ENCODE data around the gene LOXHD1. TPM values are rescaled to one million over a fixed set of nuclear protein-coding genes. Genes with fewer than 3 reads are reported as not detected.

LOXHD1 gene
- total RNA-seq, 2 experiments from 2014 or later: not detected

GRCh38 chr18:46571756-46572155 lies 85.3 kb downstream of the LOXHD1 start:
- Mint-ChIP-seq H3K9me3 (no peaks in the 10 kb centered on the region), H3K27ac (no peak overlapping the region), H3K4me1 (ENCODE audit: low read depth) (no peaks in the 10 kb centered on the region), H3K27me3 (peaks cover 6% of the 10 kb centered on the region), H3K4me3 (no peak overlapping the region), H3K36me3 (ENCODE audit: low read depth) (no peaks in the 10 kb centered on the region)
- H3K27me3 ChIP-seq (ENCODE audit: control insufficient read depth in 1 of 2, insufficient read depth in 2 of 2, low read length in 2 of 2): no peaks in the 10 kb centered on the region
- intact Hi-C loops (cut with DNase I, micrococcal nuclease): loop anchor here in 1 of 2 experiments (2.0 kb wide), 1 partner anchor 31 kb away; no protein-coding TSS in a partner anchor
- DNase-seq: no peak
- H3K9me3 ChIP-seq (ENCODE audit: control insufficient read depth in 1 of 2, insufficient read depth in 1 of 2, low read length in 2 of 2): no peaks in the 10 kb centered on the region
- POLR2A ChIA-PET: no interaction called here
- CTCF ChIA-PET: no interaction called here
- ATAC-seq (ENCODE audit: poor library complexity): no peak
- H3K4me3 ChIP-seq (ENCODE audit: low read length): no peak overlapping the region
- TF ChIP-seq CTCF (IDR thresholded peaks at IDR 0.05): no peak
- no peaks in the 10 kb centered on the region for H3K4me1 ChIP-seq (ENCODE audit: insufficient read depth, low read length)
- no peaks in the 10 kb centered on the region for H3K36me3 ChIP-seq (ENCODE audit: insufficient read depth, low read length)
- no peak overlapping the region for H3K27ac ChIP-seq (ENCODE audit: low read depth in 1 of 2, low read length in 2 of 2)

DNA sequence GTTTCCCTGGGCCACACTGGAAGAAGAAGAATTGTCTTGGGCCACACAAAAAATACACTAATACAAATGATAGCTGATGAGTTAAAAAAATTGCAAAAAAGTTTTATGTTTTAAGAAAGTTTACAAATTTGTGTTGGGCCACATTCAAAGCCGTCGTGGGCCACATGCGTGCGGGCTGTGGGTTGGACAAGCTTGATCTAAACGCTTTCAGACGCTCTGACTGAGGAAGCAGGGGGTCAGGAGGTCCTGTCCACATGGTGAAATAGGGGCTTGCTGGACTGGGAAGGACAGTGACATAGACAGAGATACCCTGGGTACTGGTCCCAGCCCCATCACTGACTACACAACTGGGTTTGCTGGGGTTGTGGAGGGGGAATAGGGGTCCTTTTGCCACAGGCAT lies 86.4 kb downstream of the LOXHD1 start:
- H3K27ac ChIP-seq (ENCODE audit: low read depth in 1 of 2, low read length in 2 of 2): no peak overlapping the region
- Mint-ChIP-seq H3K27me3 (peaks cover 6% of the 10 kb centered on the region), H3K4me3 (no peak overlapping the region), H3K9me3 (no peaks in the 10 kb centered on the region), H3K4me1 (ENCODE audit: low read depth) (no peaks in the 10 kb centered on the region), H3K27ac (no peak overlapping the region), H3K36me3 (ENCODE audit: low read depth) (no peaks in the 10 kb centered on the region)
- H3K4me1 ChIP-seq (ENCODE audit: insufficient read depth, low read length): no peaks in the 10 kb centered on the region
- no peaks in the 10 kb centered on the region for H3K9me3 ChIP-seq (ENCODE audit: control insufficient read depth in 1 of 2, insufficient read depth in 1 of 2, low read length in 2 of 2)
- ATAC-seq (ENCODE audit: poor library complexity) (no peak), DNase-seq (no peak)
- no peak for TF ChIP-seq CTCF (IDR thresholded peaks at IDR 0.05)
- H3K27me3 ChIP-seq (ENCODE audit: control insufficient read depth in 1 of 2, insufficient read depth in 2 of 2, low read length in 2 of 2): no peaks in the 10 kb centered on the region
- intact Hi-C loops (cut with DNase I, micrococcal nuclease): no loop called here
- no peaks in the 10 kb centered on the region for H3K36me3 ChIP-seq (ENCODE audit: insufficient read depth, low read length)
- POLR2A ChIA-PET: no interaction called here
- CTCF ChIA-PET: no interaction called here
- H3K4me3 ChIP-seq (ENCODE audit: low read length): no peak overlapping the region

- no peaks in the 10 kb centered on the region for H3K4me1 Mint-ChIP-seq (ENCODE audit: low read depth)
- peaks cover 6% of the 10 kb centered on the region for H3K27me3 Mint-ChIP-seq
- H3K36me3 Mint-ChIP-seq (ENCODE audit: low read depth): no peaks in the 10 kb centered on the region
- no peak overlapping the region for H3K27ac Mint-ChIP-seq
- no peaks in the 10 kb centered on the region for H3K9me3 Mint-ChIP-seq
- intact Hi-C loops (cut with DNase I, micrococcal nuclease): no loop called here
- no peak overlapping the region for H3K4me3 Mint-ChIP-seq
- H3K9me3 ChIP-seq (ENCODE audit: control insufficient read depth in 1 of 2, insufficient read depth in 1 of 2, low read length in 2 of 2): no peaks in the 10 kb centered on the region
- H3K4me3 ChIP-seq (ENCODE audit: low read length): no peak overlapping the region
- no peaks in the 10 kb centered on the region for H3K36me3 ChIP-seq (ENCODE audit: insufficient read depth, low read length)
- ChIA-PET POLR2A (no interaction called here), CTCF (no interaction called here)
- no peak for TF ChIP-seq CTCF (IDR thresholded peaks at IDR 0.05)
- H3K27me3 ChIP-seq (ENCODE audit: control insufficient read depth in 1 of 2, insufficient read depth in 2 of 2, low read length in 2 of 2): no peaks in the 10 kb centered on the region
- H3K27ac ChIP-seq (ENCODE audit: low read depth in 1 of 2, low read length in 2 of 2): no peak overlapping the region
- no peak for DNase-seq
- no peak for ATAC-seq (ENCODE audit: poor library complexity)
- H3K4me1 ChIP-seq (ENCODE audit: insufficient read depth, low read length): no peaks in the 10 kb centered on the region
These were observed 86.9 kb downstream of the LOXHD1 start for GRCh38 chr18:46570134-46570533.
